Prostate gland (tissue), 2 donors: ENCODE data around the gene TGFA. TPM values are rescaled to one million over a fixed set of nuclear protein-coding genes. Genes with fewer than 3 reads are reported as not detected.

Source experiments
- DNase-seq: peaks from one replicate; pipeline ENCODE4 v3.0.0-alpha.2; 2019; ENCODE audit warnings: low spot score
- H3K27ac ChIP-seq, 2 donors: fragments of 200-600 bp; sonication (generic); 2 replicates each; pipeline ENCODE4 v1.5.1; 2017 to 2019
- H3K27me3 ChIP-seq: fragments of 200-600 bp; sonication (generic); replicated peaks from 2 replicates; pipeline ENCODE4 v1.5.1; 2019; ENCODE audit not compliant: insufficient read depth
- H3K36me3 ChIP-seq, 2 donors: fragments of 200-600 bp; sonication (generic); 1 replicate in 1 of 2; 2 replicates in 1 of 2; pipeline versions ENCODE4 v1.5.1 to v1.8.1; 2017 to 2019
- H3K4me1 ChIP-seq: fragments of 200-600 bp; sonication (generic); replicated peaks from 2 replicates; pipeline ENCODE4 v1.5.1; 2019
- H3K4me3 ChIP-seq, 2 donors: fragments of 200-600 bp; sonication (generic); 2 replicates each; pipeline ENCODE4 v1.5.1; 2017 to 2019
- H3K9me3 ChIP-seq: fragments of 200-600 bp; sonication (generic); 2 replicates; pipeline ENCODE4 v1.5.1; 2017
- CTCF ChIP-seq, 4 experiments: fragments of 200-600 bp in 2 of 4; fragments of 450-650 bp in 2 of 4; sonication (generic) in 2 of 4; IDR thresholded peaks; 1 replicate in 3 of 4; 2 replicates in 1 of 4; pipeline ENCODE4 v1.5.1; 2016 to 2019; ENCODE audit warnings: antibody characterized with exemption in 4 of 4, mild to moderate bottlenecking in 2 of 4, moderate library complexity in 2 of 4
- POLR2A ChIP-seq: fragments of 450-650 bp; IDR thresholded peaks from one replicate; pipeline ENCODE4 v1.6.1; 2016; ENCODE audit warnings: antibody characterized with exemption, mild to moderate bottlenecking
- POLR2AphosphoS5 ChIP-seq: sonication (generic); formaldehyde crosslinking; IDR thresholded peaks from one replicate; pipeline ENCODE4 v1.6.1; 2017; ENCODE audit warnings: antibody characterized with exemption
- WGBS: methylation state at CpG from one replicate; pipeline ENCODE4 v1.1.5; 2018; 5-methylcytosine and 5-hydroxymethylcytosine counted together
- intact Hi-C: fragments of 100-400 bp; cut with DNase I; formaldehyde crosslinking; loops from one replicate; pipeline ENCODE4 v1.14.2; 2022
- total RNA-seq, 2 donors: library from RNA; depleted of rRNA; stranded (reverse); fragments of >200 nt; gene quantifications; one replicate each; pipeline ENCODE4 v1.1.0, GENCODE V29; 2016

Gene TGFA
- total RNA-seq, 2 donors from 2014 or later = 3.7 to 9.2 TPM

- TF ChIP-seq POLR2A (no peak), POLR2AphosphoS5 (no peak), CTCF (IDR thresholded peaks at IDR 0.05) (no peak)
- DNase-seq = no peak
- Histone ChIP-seq H3K4me3 (no peak overlapping the region), H3K27me3 (no peaks in the 10 kb centered on the region), H3K9me3 (no peaks in the 10 kb centered on the region), H3K4me1 (no peaks in the 10 kb centered on the region), H3K27ac (no peak overlapping the region), H3K36me3 (no peaks in the 10 kb centered on the region)
- intact Hi-C loops = no loop called here
- WGBS = 74% methylated on average over 8 of the region's 8 CpGs
These were observed 47.8 kb downstream of the TGFA start for GRCh38 chr2:70505613-70506391.

- intact Hi-C loops = no loop called here
- Histone ChIP-seq H3K4me1 (no peaks in the 10 kb centered on the region), H3K9me3 (no peaks in the 10 kb centered on the region), H3K27ac (no peak overlapping the region), H3K4me3 (no peak overlapping the region), H3K36me3 (no peaks in the 10 kb centered on the region), H3K27me3 (no peaks in the 10 kb centered on the region)
- no peak for DNase-seq
- TF ChIP-seq POLR2AphosphoS5 (no peak), CTCF (IDR thresholded peaks at IDR 0.05) (no peak), POLR2A (no peak)
These were observed 48.9 kb downstream of the TGFA start for GRCh38 chr2:70504750-70505149.

- Histone ChIP-seq H3K4me1 (no peaks in the 10 kb centered on the region), H3K36me3 (no peaks in the 10 kb centered on the region), H3K27ac (no peak overlapping the region), H3K27me3 (no peaks in the 10 kb centered on the region), H3K9me3 (no peaks in the 10 kb centered on the region), H3K4me3 (no peak overlapping the region)
- TF ChIP-seq POLR2AphosphoS5 = no peak
- TF ChIP-seq CTCF (IDR thresholded peaks at IDR 0.05) = no peak
- no peak for TF ChIP-seq POLR2A
- DNase-seq = no peak
- intact Hi-C loops = no loop called here
- 80% methylated on average over 4 of the region's 4 CpGs for WGBS
These were observed 49.7 kb downstream of the TGFA start for GRCh38 chr2:70503896-70504295.

- Histone ChIP-seq H3K4me1 (no peaks in the 10 kb centered on the region), H3K9me3 (no peaks in the 10 kb centered on the region), H3K4me3 (no peak overlapping the region), H3K27ac (no peak overlapping the region), H3K36me3 (no peaks in the 10 kb centered on the region), H3K27me3 (no peaks in the 10 kb centered on the region)
- intact Hi-C loops = no loop called here
- no peak for TF ChIP-seq CTCF (IDR thresholded peaks at IDR 0.05)
- TF ChIP-seq POLR2AphosphoS5 = no peak
- no peak for TF ChIP-seq POLR2A
- WGBS = 65% methylated on average over 4 of the region's 4 CpGs
- no peak for DNase-seq
These were observed 51.9 kb downstream of the TGFA start for GRCh38 chr2:70501728-70502127.

- Histone ChIP-seq H3K9me3 (no peaks in the 10 kb centered on the region), H3K36me3 (no peaks in the 10 kb centered on the region), H3K4me3 (no peak overlapping the region), H3K27ac (no peak overlapping the region), H3K27me3 (no peaks in the 10 kb centered on the region), H3K4me1 (no peaks in the 10 kb centered on the region)
- intact Hi-C loops = no loop called here
- DNase-seq = no peak
- TF ChIP-seq CTCF (IDR thresholded peaks at IDR 0.05) (no peak), POLR2A (no peak), POLR2AphosphoS5 (no peak)
- WGBS = 88% methylated on average over 1 of the region's 1 CpG
These were observed 52.4 kb downstream of the TGFA start for GRCh38 chr2:70501215-70501614.
